Occipital lobe (tissue), 2 donors: ENCODE results near the gene CSDE1. TPM values are rescaled to one million over a fixed set of nuclear protein-coding genes. Genes with fewer than 3 reads are reported as not detected.
A peak's percentile ranks its signal among the peaks of the same experiment; 100 is the strongest.

Experiments
- DNase-seq: peaks from one replicate; lab custom pipeline; 2025; lab: John Stamatoyannopoulos, UW
- total RNA-seq: library from RNA; depleted of rRNA; stranded (reverse); fragments of >200 nt; gene quantifications from one replicate; pipeline ENCODE4 v1.2.3, GENCODE V29; 2014

The CSDE1 gene
- total RNA-seq, 1 donor from 2014 or later: 794 TPM

DNA sequence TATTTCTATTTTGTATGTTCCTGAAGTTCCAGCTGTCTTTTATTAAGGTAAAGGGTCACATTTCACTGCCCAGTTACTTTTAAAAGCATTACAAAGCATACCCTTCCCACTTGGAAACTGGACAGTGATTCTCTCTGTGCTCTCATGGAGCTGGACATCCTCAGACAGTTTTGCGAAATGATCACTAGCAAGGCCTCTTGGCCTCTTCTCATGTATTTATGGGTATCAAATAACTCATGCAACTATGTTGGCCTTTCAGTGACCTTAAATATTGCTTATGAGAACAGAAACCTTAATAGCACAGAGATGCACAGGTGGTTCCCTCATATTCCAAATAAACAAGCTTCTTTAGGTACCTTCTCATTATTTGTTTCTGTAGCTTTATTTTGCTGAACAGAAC, 54.5 kb downstream of the CSDE1 start:
- no peak for DNase-seq

DNA sequence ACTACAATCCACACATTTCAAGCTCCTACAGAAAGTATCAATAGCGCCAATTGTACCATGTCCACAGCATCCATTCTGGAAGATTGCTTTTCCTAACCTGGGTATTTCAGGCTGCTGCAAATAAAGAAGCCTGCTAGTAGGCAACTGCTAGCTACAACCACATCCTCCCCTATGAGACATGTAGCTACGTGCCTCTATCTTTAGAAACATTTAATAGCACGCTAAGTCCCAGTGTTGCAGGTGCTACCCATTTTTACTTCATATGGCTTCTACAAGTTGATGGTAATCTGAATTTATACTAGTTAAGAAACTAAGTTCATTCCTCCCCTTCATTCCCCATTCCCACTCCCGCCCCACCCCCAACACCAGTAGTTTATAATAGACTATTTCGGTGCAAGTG, 55.0 kb downstream of the CSDE1 start:
- no peak for DNase-seq

DNA sequence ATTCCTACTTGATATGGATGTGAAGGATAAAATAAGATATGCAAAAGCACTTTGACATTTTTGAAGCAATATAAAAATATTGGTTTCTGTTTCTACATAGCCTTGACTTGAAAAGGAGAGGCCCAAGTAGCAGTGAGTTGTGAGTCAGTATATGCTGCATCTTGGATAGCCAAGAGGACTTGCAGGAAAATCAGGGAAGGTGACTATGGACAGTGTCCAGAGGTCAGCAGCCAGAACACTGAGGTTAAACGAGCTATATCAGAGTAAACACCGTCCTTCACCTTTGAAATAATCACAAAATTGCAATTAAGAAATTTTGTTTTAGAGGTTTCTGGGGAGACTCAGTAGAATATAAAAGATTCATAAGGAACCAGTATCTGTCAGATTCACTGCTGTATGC, 55.9 kb downstream of the CSDE1 start:
- DNase-seq: no peak

DNA sequence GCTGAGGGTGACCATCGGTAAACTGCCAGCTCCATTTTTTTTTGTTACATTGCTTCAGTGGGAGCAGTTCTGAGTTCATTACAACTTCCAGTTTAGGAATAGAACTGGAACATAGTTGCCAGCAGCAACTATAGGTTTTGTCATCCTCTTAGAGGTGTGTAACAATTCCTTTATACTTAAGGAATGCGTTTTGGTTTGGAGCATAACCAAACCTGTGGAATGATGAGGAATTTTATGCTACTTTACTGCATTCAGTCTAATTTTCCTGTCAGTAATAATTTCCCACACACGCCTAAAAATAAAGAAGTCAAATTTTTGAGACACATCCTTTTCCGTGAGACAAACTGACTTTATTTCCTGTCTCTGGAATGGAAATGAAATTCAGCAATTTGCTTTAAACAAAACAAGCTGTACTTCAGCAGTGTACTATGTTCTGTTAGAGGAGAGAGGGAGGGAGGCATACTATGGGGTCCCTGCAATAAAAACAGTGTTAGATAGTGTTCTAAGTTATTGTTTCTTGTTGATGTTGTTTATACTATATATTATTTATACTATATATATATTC, 57.7 kb downstream of the CSDE1 start:
- DNase-seq: no peak

DNA sequence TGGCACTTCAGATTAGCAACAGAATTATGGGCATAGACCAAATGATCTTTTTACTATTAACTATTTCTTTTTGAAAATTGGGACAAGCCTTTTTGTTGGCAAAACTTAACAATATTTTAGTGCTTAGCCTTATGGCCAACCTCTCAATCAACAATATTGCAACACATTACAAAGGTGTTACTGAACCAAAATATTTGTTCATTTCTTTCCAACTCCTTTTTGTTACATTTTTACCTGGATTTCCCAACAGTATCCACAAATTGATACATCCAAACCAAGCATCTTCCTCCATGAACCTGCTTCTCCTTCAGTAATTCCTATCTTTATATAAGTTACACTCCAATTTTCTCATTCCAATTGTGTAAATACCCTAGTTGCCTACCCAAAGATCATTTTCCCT, 61.0 kb downstream of the CSDE1 start:
- DNase-seq: no peak

DNA sequence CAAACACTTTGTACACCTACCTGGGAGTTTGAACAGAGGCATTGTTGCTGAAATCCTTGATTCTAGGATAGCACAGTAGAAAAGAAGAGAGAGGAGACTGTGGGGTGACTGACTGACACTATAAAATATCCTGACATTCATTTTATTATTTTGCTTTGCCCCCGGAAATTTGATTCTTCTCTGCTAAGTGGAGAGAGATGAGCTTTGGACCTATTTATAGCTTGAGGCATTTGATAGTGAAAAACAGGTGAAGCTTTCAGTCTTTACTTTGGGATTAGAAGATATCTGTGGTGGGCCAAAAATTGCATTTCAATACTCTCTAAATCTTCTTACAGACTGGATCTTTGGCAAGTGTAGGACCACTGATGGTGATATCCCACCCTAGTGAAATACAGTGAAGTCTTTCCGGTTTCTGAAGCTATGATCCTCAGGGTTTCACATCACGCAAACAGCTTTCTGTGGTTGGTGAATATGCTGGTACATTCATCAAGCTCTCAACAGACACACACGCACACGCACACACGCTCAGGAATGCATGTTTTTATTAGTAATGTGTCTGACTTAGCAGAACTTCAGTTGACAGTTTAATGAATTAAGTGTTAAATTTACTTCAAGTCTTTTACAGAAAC, 62.2 kb downstream of the CSDE1 start, which contains the start of gene AMPD1:
TSS of gene AMPD1 (minus strand) at position 117 of the 629 bp plus-strand sequence. CDS start at position 42, 75 bp downstream.
- no peak for DNase-seq

DNA sequence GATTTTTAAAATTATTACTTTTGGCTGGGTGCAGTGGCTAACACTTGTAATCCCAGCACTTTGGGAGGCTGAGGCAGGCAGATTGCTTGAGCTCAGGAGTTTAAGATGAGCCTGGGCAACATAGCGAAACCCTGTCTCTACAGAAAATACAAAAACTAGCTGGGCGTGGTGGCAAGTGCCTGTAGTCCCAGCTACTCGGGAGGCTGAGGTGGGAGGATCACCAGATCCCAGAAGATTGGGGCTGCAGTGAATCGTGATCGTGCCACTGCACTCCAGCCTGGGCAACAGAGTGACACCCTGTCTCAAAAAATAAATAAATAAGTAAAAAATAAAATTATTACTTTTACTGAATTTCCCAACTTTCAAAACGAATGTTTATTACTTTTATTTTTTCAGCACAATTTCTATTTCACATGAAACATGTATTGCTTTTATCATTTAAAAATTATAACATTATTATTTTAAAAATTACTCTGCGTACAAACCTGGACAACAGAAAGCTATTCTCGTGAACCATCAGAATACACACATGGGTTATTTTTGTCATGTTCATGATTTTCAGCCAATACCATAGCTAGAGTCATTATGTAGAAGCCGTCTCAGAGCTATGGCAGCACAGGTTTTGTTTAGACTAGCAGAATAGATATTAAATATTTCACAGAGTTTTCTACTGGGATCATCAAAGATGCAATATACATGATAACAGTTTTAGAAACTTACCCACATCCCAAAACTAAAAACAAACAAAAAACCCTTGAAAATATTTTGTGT, 63.1 kb downstream of the CSDE1 start:
- DNase-seq: no peak

DNA sequence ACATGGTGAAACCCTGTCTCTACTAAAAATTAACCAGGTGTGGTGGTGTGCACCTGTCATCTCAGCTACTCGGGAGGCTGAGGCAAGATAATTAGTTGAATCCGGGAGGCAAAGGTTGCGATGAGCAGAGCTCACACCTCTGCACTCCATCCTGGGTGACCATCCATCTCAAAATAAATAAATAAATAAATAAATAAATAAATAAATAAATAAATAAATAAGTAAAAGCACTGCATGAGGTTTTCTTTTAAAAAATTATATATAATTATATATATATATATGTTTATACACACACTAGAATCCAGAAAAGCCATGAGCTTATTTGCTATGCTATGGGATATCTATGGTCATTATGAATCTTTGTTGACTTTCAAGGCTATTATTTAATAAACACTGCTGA, 64.8 kb downstream of the CSDE1 start:
- no peak for DNase-seq

DNA sequence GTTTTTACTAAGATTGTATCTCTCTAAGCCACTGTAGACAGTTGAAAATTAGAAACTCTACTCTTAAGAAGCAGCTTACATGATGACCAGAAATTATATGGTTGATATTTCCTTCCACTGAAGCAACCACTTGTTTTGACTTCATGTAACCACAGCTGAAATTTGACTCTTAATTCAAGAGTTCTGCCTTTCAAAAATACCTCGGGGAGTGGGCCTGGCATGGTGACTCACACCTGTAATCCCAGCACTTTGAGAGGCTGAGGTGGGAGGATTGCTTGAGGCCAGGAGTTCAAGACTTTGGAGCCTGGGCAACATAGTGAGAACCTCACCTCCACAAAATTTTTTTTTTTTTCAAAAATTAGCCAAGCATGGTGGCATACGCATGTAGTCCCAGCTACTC, 66.7 kb downstream of the CSDE1 start:
- no peak for DNase-seq

DNA sequence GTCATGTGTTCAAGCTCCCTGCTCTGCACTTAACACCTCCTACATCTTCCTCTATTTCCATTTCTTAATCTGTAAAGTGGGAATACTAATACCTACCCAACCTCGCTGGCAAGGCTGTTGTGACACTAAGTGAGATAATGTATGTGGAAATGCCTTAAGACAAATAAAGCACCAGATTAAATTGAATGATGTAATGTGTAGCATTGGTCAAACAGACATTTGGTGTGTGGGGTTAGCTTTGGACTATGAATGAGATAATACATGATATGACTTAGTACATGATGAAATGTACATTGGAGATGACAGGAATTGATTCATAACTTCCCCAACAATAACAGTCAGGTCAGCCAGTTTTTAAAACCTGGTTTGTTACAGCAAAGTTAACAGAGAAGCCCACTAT, 67.6 kb downstream of the CSDE1 start:
- no peak for DNase-seq

DNA sequence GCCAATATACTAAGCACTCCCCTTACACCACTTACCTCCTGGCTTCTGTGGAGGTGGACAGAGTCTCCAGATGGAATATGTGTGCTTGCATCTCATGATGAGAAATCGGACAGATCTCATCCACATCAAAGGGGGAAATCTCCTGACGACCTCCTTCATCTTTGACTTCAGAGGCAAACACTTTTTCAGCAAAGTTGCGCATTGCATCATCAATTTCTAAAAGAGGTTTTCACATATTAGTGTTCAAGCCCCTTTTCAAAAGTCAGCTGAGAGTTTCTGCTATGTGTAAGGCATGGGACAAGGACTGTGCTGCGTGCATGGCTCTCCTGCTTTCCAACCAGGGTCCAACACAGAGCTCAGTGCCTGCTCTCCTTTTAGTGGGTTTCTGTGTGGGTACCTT, 69.3 kb downstream of the CSDE1 start:
- no peak for DNase-seq

DNA sequence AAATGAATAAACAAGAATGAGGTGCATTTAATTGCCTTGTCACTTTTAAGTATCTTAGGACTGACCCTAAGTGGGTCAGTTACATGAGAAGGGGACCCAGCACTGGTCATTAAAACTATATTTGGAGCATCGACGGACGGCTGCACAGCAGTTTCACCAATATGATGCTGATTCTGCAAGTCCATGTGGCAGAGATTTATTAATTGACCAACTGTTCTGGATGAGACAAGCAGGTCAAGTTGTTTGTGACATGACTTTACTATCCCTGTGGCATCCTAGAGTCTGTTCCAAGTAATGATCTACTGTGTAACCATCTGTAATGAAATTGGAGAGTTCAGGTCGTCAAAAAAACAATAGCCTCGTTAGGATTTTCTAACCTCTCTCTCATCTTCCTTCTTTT, 71.9 kb downstream of the CSDE1 start:
- DNase-seq: no peak

DNA sequence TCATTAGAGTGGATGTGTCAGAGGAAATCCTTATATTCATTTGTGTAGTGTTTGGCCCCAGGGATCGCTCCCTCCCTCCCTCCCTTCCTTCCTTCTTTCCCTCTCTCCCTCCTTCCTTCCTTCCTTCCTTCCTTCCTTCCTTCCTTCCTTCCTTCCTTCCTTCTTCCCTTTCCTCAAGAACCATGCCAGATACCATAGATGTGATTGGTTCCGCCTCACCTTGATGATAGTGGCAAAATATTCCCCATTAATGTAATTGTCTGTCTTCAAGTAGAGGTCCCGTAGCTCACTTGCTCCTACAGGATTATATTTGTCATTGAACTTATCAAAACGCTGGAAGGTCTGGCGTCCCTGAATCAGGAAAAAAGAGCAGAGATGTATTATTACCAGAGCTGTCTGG, 80.1 kb downstream of the CSDE1 start:
- no peak for DNase-seq

DNA sequence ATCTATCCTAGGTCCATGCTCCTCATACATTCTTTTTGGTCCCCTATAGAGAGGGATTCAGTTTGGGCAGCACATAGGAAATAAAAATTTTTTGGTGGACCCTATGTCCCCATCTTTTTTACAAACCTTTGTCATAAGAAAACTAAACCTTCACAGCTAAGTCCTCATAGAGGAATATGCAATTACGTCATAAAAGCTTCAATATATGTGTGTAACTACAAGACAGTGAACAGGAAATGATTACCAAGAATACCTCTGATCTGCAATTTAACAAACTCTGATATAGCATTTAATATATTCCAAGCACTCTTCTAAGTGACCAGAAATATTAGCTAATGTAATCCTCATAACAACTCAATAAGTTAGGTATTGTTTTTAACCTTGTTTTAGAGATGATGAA, 81.7 kb downstream of the CSDE1 start:
- DNase-seq: no peak

DNA sequence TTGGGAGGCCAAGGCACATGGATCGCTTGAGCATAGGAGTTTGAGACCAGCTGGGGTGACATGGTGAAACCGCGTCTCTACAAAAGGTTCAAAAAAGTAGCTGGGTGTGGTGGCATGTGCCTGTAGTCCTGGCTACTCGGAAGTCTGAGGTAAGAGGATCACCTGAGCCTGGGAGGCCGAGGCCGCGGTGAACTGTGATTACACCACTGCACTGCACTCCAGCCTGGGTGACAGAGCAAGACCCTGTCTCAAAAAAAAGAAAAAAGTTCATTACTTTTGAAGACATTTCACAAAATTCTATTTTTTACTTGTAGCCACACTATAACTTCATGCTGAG, 85.9 kb downstream of the CSDE1 start:
- no peak for DNase-seq

DNA sequence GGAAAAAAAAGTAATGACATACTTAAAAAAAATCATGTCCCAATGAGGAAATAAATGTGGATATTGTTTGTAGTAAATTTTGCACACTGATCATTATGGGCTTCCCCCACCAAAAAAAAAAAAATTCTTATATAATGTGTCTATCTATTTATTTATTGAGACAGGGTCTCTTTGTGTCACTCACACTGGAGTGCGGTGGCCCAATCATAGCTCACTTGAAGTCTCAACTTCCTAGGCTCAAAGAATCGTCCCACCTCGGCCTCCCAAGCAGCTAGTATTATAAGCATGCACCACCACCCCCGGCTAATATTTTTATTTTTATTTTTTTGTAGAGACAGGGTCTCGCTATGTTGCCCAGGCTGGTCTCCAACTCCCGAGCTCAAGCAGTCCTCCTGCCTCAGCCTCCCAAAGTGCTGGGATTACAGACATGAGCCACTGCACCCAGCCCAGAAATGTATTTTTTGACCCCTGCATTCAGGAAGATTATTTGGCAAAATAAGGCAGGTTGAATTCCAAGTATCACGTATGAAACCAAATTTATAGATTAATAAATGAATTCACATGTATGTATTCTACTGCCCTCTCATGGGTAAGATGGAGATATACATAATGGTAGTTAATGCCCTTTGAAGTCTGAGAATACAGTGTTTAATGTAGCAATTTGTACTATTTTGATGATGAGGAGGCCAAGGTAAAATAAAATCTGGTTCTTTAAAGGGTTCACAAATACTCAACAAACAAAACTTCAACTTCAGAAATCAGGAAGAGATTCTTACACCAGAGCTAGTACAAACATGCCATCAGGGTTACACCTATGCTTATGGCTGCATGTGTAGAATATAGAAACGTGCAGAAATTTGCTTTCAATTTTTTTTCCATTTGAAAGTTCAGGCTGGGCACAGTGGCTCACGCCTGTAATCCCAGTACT, 86.5 kb downstream of the CSDE1 start:
- no peak for DNase-seq

DNA sequence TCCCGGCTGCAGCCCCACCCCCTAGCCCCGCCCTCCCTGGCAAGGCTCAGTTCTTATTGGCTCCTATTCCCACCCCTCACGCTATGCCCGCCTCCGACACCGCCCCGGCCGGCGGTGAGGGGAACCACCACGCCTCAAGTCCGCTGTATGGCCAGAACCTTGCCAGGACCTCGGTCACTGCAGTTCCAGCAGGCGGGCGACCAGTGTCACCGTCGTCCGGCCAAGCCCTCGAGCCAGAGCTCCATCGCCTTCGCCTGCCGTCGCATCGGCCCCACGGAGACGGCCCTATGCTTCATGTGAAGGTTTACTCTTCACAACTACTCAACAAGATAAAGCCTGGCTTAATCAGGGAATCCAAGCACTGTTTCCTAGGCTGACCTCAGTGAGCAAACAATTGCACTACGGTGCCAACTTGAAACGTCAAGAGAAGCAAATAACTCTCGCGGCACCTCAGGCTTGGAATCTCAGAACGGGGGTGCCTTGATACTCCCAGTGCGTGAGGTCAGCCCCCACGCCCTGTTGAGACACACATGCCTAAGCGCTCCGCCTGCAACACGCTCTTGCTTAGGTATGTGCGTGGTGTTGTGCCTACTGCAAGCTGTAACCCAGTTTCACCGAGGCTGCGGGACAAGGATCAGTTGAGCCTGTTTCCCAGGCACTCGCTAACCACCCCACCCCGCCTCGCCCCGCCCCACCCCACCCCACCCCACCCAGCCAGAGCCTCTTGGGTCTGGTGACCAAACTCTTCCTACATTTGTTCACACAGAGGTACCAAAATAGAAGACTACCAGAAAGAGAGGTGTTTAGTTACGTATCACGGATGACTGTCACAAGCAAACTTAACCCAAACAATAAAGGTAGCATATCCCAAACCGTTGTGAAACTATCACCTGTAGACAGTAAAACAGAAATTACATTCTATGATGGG, 87.4 kb downstream of the CSDE1 start:
- DNase-seq: peak; percentile 60

DNA sequence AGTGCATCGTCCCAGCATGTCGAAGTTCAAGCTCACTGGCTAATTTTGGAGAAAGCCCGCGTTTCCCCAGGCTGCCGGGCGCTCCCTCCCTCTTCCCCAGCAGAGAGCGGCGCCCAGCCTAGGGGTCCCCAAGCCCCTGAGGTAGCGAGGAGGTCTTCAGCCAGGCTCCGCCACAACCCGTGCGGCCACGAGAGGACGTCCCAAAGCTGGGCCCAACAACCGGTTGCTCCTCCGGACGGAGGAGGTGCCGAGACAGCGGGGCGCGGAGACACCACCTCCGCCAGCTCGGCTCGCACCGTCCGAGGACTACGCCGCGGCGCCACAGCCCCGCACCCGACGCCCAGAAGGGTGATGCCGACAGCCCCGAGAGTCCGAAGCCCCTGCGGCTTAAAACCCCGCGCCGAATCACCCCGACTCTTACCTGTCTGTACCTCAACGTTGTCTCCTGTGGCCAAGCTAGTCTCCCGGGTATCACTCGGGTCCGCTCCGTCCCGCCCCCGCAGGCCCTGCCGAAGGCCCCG, 88.2 kb downstream of the CSDE1 start, which contains the start of gene DENND2C:
TSS of gene DENND2C (minus strand) at position 488 of the 521 bp plus-strand sequence. CDS start 44,065 bp downstream, outside the sequence.
- no peak for DNase-seq

DNA sequence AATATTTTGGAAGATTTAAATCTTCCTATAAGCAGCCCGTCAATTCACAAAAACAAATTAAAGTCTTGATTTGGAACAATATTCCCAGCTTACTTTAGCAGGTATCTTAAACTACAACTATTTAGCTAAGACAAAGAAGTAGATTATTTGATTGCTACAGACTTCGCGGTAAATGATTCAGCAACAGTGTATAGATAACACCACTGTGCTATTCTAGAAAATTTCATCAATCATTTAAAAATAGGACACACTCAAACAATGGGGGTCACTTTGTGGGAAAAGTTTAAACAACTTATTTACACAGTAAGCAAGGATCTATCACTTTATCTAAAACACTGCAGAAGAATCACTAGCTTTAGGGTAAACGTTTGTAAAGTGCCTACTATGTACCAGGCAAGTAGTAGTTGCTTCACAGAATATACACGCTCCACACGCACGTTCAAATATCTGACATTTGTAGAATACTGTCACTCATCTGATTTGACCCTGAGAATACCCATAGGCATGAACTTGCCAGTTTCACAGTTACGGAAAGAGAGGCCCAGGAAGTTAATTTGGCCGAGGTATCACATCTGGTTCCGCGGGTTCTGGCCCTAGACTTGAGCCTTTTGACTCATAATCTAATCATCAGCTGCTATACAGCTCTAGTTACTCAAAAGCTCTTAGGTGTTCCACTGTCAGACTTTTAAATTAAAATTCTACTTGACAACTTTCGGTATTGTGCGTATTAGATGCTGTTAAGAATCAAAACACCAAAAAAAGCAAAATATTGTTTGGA, 88.8 kb downstream of the CSDE1 start:
- no peak for DNase-seq

DNA sequence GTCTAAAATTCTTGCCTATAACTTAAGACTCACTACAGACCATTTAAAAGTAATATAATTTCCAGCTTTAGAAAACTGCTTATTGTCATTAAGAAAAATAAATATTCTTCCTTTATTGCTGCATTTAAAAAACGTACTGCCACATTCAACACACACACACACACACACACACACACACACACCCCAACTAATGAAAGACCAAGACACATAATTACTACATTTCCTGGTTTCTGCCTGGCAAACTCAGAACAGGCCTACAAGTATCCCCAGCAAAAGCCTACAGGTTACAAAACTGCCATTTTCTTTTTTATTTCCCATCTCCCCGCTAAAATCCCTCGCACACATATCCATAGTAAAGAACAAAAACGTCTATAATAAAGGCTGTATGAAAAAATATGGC, 89.4 kb downstream of the CSDE1 start:
- no peak for DNase-seq
